Measurements from ENCODE around the gene GRM1.

- TF ChIP-seq NR3C1 (IDR thresholded peaks at IDR 0.05) (no peak), HDAC2 (IDR thresholded peaks at IDR 0.05) (no peak), POLR2A (IDR thresholded peaks at IDR 0.05; ENCODE audit: low read length) (no peak), CBX2 (IDR thresholded peaks at IDR 0.05; ENCODE audit: borderline replicate concordance, low read depth) (no peak)
Measured at GRCh38 chr6:146302994-146303393, 274.1 kb downstream of the GRM1 start.

Data from A549 (cell line).